ENCODE measurements around the gene TMEM121B.

TMEM121B gene

DNA sequence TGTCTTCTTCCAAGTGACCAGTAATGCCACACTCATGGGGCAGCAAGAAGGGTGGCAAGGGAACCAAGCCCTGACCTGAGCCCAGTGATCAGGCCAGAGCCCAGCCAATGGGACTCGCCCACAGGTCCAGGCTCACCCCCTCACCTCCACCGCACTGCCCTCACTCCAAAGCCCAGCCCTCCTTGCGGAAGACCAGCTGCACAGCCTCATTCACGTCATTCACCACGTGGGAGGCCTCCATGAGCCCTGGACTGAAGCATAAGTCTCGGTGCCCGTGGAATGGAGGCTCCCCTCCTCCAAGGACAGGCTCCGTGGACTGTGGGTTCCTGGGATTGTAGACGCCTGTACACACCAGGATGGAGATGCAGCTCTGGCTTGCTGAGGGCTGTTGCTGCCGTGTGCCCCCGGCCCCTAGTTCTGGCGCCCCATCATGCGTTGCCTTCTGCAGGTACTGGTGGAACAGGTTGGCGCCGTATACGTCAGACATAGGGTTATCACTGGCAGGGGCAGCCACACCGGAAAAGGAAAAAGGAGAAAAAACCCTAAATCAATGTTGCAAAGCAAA lies 16.8 kb upstream of the TMEM121B start:
- FAIRE-seq = no peak

DNA sequence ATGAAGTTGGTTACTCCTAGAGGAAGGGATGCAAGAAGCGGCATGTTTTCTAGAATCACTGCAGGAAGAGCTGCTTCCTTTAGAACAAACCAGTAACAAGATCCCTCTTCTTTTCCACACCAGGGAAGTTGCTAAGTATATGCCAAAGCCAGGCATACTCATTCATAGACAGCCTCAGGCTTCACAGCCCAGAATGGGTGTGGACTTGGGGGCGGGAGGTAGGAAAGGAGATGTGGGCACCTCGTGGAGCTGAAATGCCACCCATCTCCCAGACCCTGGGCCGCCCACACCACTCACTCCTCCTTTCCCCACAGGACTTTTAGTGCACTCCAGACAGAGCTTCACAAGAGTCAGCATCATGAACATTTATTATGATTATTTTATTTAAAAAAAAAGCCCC lies 16.0 kb upstream of the TMEM121B start:
- no peak for FAIRE-seq

DNA sequence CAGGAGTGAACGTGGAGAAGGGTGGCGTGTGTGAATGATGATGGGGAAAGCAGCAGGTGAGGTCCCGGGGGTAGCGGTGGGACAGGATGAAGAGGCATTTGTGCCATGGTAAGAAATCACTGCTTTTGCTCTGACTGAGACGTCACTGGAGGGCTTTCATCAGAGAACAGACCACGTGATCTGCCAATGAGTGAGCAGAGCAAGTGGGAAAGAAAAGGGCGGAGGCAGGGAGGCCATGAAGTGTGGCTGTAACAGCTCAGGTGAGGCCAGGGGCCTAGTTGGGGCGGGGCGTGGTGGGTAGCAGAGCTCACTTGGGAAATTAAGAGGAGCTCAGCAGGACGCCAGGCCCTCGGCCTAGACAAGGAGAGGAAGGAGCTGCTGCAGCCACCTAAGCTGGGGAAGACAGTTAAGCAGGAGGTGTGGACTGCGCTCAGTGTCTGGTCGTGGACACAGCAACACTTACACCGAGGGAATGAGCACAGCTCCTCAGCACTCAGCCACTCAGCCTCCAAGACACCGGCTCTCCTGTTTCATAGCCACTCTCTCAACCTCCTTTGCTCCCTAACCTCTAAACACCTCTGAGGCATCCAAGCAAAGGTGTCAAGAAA lies 14.1 kb upstream of the TMEM121B start:
- no peak for FAIRE-seq

DNA sequence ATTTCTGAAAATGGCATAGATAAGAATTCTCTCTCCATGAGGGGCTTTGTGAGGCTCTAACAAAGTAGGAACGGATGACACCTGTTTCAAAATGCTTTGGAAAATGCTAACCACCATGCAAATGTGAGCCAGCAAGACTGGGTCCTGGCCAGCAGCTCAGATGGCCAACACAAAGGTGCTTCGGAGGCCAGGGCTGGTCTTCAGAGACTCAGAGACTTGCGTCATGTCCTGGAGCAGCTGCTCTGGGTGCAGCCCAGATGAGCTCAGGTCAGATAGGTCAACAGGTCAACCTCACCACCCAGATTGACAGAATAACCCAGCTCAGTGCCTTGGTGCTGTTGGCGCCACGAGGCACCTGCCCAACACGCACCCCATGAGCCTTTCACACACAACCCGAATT lies 12.0 kb upstream of the TMEM121B start:
- no peak for FAIRE-seq

DNA sequence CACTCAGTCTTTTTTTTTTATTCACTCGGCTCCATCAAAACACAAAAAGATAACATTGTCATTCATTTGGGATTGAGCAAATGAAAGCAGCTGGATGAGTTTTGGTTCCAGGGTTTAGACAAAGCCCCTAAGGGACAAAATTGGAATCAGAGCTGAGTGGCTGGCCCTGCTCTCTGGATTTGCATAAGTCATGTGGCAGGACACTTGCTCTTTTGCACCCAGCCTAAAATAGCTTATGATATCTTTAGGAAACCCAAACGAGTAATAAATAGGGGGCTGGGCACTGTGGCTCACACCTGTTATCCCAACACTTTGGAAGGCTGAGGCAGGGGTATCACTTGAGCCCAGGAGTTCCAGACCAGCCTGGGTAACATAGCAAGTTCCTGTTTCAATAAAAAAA lies 11.0 kb upstream of the TMEM121B start:
- no peak for FAIRE-seq

DNA sequence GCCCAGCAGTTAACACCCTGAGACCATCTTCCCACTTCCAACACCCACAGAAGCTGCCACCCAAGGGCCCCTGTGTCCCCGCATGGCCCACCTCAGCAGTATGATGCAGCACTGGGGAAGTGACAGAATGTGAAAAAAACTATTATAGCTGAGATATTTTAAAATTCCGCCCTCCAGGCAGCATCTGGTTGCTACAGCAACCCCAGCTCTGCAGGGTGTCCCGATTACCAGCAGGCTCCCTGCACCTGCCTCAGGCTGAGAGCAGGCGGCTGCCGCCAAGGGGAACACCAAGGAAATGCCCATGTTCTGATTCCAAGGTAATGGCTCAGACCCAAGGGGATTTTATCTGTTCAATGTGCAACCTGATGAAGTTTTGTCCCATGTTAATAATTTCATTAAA lies 10.5 kb upstream of the TMEM121B start:
- no peak for FAIRE-seq

DNA sequence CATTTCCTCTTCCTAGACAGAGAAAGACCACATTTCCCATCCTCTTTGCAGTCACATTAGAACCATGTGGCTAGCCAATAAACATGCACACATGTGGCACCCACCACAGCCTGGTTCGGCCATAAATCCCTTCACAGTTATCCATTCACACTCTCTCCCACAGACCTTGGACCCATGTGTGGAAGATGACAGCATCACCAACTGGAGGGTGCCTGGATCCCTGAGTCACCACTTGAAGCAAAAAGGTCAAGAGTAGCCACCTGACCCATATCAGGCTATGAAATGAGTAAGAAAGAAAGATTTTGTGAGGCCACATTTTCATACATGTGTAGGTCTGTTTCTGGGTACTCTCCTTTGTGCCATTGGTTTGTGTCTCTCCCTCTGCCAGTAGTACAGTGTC lies 9.0 kb upstream of the TMEM121B start:
- FAIRE-seq = no peak

DNA sequence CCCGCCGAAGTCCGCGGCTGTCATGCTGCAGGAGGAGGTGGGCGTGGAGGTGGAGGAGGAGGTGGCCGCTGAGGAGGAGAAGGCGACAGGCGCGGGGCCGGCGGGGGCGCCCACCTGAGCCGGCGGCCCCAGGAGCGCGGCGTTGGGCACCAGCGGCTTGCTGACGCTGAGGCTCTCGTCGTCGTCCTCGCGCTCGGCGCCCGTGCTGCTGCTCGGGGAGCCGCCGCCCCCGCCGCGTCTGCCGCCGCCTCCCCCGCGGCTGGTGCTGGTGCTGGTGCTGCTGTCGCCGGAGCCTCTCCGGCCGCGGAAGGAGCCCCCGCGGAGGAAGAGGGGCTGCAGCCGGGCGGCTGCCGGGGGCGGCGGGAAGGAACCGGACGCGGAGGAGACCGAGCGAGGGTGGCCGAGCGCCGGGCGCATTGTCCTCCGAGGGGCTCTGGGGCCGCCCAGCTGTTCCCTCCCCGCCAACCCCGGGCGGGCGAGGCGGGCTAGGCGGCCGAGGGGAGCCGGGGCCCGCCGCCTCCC lies 388 bp downstream of the TMEM121B start:
- FAIRE-seq = no peak

DNA sequence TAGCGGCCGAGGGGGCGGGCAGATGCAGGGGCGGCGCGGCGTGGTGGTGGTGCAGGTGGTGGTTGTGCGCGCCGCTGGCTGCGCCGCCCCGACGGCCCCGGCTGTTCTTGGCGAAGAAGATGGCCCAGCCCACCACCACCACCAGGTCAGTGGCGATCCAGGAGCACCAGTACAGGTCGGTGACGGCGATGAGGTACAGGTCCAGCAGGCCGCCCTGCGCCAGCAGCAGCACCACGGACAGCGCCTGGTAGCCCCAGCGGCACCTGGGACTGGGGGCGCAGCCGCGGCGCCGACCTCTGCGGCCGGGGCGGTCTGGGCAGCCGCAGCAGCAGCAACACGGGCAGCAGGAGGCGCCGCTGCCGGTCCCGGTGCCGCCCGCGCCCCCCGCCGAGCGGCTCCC lies 879 bp downstream of the TMEM121B start:
- FAIRE-seq = no peak

DNA sequence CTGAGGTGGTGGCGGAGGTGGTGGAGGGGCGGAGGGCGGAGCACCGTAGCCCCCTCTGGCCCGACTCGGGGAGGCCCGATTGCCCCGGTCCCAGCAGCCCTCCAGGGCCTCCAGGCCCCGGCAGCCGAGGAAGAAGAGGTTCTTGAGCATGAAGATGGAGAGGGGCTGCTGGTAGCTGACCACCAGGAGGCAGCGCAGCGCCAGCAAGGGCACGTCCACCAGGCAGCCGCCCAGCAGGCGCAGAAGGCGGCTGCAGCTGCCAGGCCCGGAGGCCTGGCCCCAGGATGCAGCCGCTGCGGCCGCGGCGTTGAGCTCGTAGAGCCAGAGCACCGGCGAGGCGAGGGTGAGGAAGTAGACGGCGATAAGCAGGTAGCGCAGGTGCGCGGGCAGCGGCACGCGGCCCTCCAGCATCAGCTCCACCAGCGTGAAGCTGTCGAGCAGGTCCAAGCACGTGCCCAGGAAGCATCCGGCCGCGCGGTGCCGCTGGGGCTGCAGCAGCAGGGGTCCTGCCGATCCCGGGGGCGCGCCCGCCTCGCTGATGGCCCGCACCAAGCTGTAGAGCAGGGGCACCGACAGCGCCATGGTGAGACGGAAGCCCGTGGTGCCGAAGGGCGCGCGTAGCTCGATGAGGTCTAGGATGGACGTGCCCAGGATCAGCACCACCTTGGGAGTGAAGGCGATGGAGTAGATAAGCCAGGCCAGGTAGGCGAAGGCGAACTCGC lies 1.5 kb downstream of the TMEM121B start:
- FAIRE-seq = no peak

DNA sequence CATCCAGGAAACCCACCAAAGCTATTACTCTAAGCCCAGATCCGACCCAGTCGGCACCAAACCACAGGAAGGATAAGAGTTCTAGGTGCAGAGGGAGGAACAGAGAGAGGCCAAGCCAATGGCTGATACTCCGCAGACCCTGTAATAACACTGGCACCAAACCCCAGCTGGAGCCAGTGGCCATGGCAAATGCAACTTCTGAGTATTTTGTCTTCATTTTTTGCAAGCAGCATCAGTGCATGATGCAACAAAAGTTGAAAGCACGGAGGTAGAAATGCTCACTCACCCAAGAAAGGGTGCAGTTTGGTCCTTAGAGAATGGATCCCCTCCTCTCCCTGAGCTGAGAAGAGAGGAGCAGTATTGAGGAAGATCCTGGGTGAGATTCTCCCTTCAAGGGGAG lies 2.8 kb downstream of the TMEM121B start:
- no peak for FAIRE-seq

DNA sequence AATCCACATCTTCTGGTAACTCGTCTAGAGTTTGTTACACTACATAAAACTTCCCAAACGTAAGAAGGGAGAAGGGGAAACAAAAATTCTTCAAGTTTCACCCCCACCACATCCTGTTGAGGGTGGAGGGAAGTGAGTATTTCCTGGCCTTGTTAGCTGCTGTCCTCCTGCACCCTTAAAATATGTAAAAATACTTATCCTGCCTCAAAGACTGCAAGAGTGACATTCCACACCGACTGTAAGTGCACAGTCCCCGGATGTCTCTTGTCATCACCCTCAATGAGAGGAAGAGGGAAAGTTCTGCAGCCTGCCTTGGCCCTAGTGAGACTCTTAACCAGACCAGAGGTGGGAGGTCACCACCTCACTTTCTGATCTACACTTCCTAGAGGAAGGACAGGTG lies 3.3 kb downstream of the TMEM121B start:
- FAIRE-seq = no peak

DNA sequence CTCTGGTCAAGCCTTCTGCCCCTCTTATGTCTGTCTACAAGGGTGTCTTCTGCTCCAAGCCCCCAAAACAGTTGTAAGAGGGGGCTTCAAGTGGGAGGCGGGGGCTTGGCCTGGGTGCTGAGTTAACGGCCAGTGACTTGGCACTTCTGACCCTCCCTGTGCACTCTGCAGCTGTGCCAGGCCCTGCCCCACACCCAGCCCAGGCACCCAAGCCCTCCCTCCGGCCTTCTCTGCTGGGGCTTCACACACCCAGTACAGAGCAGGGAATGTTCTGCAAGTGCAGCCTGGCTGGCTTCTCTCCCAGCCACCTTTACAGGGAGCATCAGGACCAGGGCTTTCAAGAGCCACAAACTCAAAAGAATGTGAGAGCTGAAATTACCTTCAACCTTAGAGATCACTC lies 3.8 kb downstream of the TMEM121B start:
- FAIRE-seq = no peak

DNA sequence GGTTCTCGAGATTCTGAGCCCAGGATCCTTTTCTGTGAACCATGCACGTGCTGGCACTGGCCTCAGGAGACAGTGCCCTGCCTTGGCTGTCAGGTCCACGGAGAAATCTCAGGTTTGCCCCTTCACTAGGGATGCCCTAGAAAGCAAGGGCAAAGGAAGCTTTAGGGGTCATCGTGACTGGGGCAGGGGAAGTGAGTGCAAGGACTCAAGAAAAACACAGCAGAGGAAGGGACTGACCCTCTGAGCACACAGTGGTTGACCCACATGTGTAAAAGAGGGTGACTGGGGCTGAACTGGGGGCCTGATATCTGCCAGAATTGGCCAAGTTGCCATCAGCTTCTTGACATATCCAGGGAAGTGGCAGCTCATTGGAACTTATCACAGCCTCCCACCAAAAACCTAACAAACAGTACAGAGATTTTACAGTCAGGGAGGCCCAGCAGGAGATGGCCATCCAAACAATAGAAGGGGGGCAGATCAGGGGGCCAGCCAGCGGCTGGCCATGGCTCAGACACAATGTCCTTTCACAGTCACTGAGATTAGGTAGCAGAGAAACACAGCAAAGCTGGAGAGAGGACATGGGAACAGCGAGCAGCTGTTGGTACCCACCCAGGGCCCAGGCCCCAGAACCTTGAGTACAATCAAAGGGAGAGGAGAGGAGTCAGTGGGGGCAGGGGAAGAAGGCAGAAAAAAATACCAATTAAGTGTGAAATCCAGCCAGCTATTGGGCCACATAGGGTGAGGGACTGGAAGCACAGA lies 4.4 kb downstream of the TMEM121B start:
- no peak for FAIRE-seq

DNA sequence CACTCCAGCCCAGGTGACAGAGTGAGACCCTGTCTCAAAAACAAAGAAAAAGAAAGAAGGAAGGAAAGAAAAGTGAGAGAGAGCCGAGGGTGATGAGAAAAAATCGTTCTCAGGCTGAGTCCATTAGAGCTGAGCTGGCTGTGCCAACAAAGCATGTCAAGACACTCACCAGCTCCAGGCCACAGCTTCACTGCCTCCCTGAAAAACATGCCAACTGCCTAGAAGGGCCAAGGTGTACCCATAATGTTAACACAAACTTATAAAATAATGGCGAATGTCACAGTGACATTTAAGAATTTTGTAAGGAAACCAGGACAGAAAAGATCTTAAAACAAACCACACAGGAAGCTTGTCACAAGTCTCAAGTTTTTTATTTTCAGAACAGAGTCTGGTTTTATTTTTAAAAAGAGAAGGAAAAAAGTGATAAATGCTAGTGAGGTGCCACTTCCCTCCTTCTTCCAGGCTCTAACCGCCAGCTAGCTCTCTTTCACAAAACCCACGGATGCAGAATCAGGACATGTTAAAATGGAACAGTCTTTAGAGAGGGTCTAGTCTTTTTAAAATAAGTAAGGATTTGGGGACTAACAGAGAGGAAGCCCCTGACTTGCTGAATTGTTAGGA lies 5.1 kb downstream of the TMEM121B start:
- no peak for FAIRE-seq

DNA sequence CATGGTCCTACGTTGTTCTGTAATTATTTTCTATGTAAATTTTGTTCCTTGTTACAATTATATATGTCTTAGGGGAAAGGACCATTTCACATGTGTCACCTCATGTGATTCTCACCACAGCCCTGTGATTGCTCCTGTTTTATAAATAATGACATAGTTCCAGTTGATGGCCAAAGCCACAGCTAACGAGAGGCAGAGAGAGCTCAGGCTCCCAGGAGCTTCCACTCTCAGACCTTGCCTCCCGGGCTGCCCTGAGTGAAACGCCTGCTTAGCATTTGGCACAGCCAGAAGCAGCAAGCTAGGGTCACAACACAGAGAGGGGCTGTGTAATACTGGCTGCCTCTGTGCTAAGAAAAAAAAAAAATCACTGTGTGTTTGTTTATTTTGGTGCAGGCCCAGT lies 5.9 kb downstream of the TMEM121B start:
- no peak for FAIRE-seq

DNA sequence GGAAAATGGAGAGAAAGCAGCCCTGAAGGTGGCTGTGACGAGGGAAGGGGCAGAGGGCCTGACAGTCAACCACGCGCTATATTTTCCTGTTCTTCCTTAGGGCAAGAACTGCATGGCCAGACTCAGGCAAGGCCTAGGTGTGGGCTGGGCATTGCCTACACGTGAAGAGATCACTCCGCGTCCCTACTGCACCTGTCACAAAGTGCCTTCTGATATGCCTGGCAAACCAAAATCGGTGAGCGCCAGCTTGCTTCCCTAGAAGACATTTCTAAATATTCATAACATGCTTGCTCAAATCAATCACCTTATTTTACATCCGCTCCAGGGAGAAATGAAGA lies 6.3 kb downstream of the TMEM121B start:
- FAIRE-seq = no peak

DNA sequence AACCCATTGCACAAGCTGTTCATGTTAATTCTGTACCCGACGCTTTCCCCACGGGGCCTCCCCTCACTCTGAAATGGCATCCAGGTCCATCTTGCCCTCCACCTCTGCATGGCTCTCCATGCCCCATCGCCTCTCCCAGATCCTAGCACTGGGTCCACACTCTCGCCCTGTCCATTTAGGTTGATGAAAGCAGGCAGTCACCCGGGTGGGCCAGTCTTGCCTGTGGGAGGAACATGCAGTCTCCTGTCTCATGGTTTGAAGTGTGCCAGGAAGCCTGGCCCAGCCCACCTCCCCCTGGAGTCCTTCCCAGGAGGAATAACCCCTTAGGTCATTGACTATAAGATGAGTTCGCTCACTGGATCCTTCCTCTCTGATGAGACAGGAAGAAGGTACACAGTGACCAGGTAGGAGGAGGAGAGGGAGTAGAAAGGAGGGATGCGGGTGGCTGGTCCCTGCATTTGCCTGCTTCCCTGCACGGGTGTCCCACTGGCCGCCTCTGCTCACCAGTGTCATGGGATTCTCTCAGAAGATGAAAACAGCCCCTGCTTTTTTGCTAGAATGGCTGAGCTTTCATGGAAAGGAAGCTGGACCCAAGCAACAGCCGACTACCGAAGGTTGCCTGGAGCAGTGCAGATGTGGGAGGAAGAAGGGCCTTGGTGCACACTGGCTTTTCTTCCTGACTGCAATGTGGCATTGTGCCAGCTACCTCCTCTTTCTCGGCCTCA lies 6.8 kb downstream of the TMEM121B start:
- no peak for FAIRE-seq

DNA sequence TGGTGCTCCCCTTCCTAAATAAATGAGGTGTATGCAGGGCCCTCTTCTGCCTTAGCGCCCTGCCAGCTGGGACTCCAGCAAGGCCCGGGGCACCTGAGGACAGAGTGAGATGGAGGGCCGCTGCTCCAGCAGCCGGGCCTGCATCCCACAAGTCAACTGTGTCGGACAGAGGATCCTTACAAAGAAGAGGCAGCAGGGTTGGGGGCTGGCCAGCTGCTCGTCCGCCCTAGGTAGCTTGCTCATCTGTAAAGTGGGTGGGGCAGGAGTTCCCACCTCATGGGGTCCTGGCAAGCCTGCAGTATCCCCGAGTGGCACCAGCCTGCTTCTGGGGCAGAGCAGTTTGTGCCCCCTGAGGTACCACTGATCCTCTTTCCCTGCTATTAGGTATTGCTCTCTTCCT lies 7.6 kb downstream of the TMEM121B start:
- no peak for FAIRE-seq

DNA sequence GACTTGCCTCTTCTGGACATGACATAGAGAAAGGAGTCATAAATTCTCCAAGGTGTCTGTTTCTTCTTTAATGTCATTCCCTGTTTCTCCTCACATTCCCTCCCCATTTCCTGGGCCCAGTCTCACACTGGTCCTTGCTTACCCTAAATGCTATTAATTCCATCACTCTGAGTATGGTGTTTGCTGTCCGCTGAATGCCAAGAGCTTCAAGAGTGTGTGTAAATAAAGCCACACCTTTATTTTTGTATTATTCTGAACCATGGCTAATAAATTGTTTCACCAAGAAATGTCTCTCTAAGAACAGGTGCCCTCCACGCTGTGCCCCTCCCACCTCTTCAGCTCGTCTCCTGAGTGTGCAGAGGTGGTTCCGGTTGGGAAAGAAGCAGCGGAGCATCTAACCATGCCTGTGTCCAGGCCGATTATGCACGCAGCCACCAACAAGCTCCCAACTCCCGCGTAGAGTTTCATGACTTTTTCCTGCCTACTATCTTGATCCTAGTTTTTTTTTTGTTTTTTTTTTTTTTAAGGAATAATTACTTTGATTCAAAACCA lies 8.6 kb downstream of the TMEM121B start:
- FAIRE-seq = no peak

DNA sequence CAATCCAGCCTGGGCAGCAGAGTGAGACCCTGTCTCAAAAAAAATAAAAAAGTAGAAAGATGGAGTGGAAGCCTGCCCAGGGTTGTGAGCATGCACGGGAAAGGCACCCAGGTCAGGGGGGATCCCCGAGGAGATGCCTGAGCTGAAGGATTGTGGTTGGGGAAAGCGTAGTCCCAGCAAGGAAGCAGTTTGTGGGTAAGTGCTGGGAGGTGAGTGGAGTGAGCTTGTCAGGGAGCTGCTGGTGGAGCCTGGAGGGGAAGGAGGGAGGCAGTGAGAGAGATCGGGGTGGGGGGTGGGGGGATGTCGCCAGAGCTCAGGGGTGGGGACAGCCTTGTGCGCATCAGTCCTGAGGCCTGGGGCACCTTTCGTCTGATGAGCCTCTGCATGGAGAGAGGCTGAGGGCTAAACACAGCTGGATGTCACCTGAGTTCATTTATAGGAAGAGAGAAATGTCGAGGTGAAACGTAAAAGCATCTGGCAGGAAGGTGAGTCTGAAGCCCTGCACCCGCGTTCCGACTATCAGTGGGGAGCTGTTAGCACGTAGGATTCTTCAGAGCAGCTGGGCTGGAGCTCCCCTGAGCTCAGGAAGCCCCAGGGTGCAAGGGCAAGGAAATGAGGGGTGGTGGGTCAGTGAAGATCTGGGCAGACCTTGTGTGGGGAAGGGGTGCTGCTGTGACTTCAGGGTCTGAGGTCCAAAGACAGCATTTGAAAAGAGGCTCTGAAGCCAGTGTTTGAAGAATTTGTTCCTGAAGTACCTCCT lies 10.2 kb downstream of the TMEM121B start:
- no peak for FAIRE-seq

DNA sequence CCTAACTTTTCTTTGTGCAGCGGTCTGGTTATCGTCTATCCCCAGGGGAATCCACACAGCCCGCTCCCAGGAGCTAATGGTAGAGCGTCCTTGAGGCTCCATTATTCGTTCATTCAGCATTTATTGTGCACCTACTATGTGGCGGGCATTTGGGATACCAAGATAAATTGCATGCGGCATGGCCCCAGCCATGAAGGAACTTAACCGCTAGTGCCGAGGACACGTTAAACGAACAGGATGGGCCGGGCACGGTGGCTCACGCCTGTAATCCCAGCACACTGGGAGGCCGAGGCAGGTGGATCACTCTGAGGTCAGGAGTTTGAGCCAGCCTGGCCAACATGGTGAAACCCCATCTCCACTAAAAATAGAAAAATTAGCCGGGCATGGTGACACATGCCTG lies 11.2 kb downstream of the TMEM121B start:
- FAIRE-seq = no peak

Measured in islet of Langerhans (tissue), 1 donor.